WTC11 (cell line): Measurements from ENCODE around the gene GNPDA2. TPM values are rescaled to one million over a fixed set of nuclear protein-coding genes. Genes with fewer than 3 reads are reported as not detected.
A peak's percentile ranks its signal among the peaks of the same experiment; 100 is the strongest.

Experiments
- ATF1 ChIP-seq: sonication (generic); formaldehyde crosslinking; IDR thresholded peaks from 2 replicates; pipeline ENCODE4 v1.8.1; 2023; ENCODE audit warnings: mild to moderate bottlenecking, moderate library complexity, missing genetic modification reagents
- ATF6 ChIP-seq: sonication (generic); formaldehyde crosslinking; IDR thresholded peaks from 2 replicates; pipeline ENCODE4 v1.8.1; 2023; ENCODE audit warnings: mild to moderate bottlenecking, missing genetic modification reagents
- CREB1 ChIP-seq: sonication (generic); formaldehyde crosslinking; IDR thresholded peaks from 2 replicates; pipeline ENCODE4 v1.8.0; 2023; ENCODE audit warnings: mild to moderate bottlenecking, missing genetic modification reagents
- CREM ChIP-seq: sonication (generic); formaldehyde crosslinking; IDR thresholded peaks from 2 replicates; pipeline ENCODE4 v1.8.1; 2022; ENCODE audit warnings: mild to moderate bottlenecking, missing genetic modification reagents, moderate library complexity
- E2F1 ChIP-seq: sonication (generic); formaldehyde crosslinking; IDR thresholded peaks from 2 replicates; pipeline ENCODE4 v1.8.0; 2022; ENCODE audit warnings: mild to moderate bottlenecking, missing genetic modification reagents
- ETV6 ChIP-seq: sonication (generic); formaldehyde crosslinking; IDR thresholded peaks from 2 replicates; pipeline ENCODE4 v1.8.1; 2022; ENCODE audit warnings: mild to moderate bottlenecking, missing genetic modification reagents
- FOXK1 ChIP-seq: sonication (generic); formaldehyde crosslinking; IDR thresholded peaks from 2 replicates; pipeline ENCODE4 v1.8.0; 2022; ENCODE audit warnings: mild to moderate bottlenecking, moderate library complexity, missing genetic modification reagents
- JUN ChIP-seq: sonication (generic); formaldehyde crosslinking; IDR thresholded peaks from 2 replicates; pipeline ENCODE4 v1.8.0; 2023; ENCODE audit warnings: mild to moderate bottlenecking, missing genetic modification reagents
- KAT7 ChIP-seq: sonication (generic); formaldehyde crosslinking; IDR thresholded peaks from 2 replicates; pipeline ENCODE4 v1.8.1; 2023; ENCODE audit warnings: missing genetic modification reagents, mild to moderate bottlenecking, borderline replicate concordance
- PRDM15 ChIP-seq: sonication (generic); formaldehyde crosslinking; IDR thresholded peaks from 2 replicates; pipeline ENCODE4 v1.8.0; 2022; ENCODE audit warnings: missing genetic modification reagents
- RORB ChIP-seq: fragments of 250-450 bp; sonication (Bioruptor Pico); IDR thresholded peaks from 2 replicates; pipeline ENCODE4 v1.9.0; 2021; ENCODE audit warnings: mild to moderate bottlenecking
- SOX15 ChIP-seq: fragments of 250-450 bp; sonication (Bioruptor Pico); IDR thresholded peaks from 2 replicates; pipeline ENCODE4 v1.9.0; 2021; ENCODE audit warnings: mild to moderate bottlenecking
- TP53 ChIP-seq: sonication (generic); formaldehyde crosslinking; IDR thresholded peaks from 2 replicates; pipeline ENCODE4 v1.8.1; 2023; ENCODE audit warnings: mild to moderate bottlenecking, missing genetic modification reagents
- USF2 ChIP-seq: sonication (generic); formaldehyde crosslinking; IDR thresholded peaks from 2 replicates; pipeline ENCODE4 v1.8.1; 2023; ENCODE audit warnings: mild to moderate bottlenecking, missing genetic modification reagents, moderate library complexity
- ZNF121 ChIP-seq: sonication (generic); formaldehyde crosslinking; IDR thresholded peaks from 2 replicates; pipeline ENCODE4 v1.8.0; 2023; ENCODE audit warnings: missing genetic modification reagents
- ZNF281 ChIP-seq: sonication (generic); formaldehyde crosslinking; IDR thresholded peaks from 2 replicates; pipeline ENCODE4 v1.8.0; 2023; ENCODE audit warnings: mild to moderate bottlenecking, missing genetic modification reagents
- ZNF423 ChIP-seq: fragments of 250-450 bp; sonication (Bioruptor Pico); IDR thresholded peaks from 2 replicates; pipeline ENCODE4 v2.1.2; 2022; ENCODE audit warnings: mild to moderate bottlenecking, moderate library complexity
- ZNF512 ChIP-seq: sonication (generic); formaldehyde crosslinking; IDR thresholded peaks from 2 replicates; pipeline ENCODE4 v1.8.1; 2022; ENCODE audit warnings: missing genetic modification reagents, borderline replicate concordance
- ZNF671 ChIP-seq: fragments of 250-450 bp; sonication (Bioruptor Pico); IDR thresholded peaks from 2 replicates; pipeline ENCODE4 v1.8.0; 2021; ENCODE audit warnings: mild to moderate bottlenecking
- total RNA-seq: library from RNA; stranded (reverse); gene quantifications from 3 replicates; pipeline ENCODE4 v1.2.3, GENCODE V29; 2021
- TF ChIP-seq, protein P1 (sequence below): sonication (generic); formaldehyde crosslinking; IDR thresholded peaks from 2 replicates; pipeline ENCODE4 v1.8.0; 2023; ENCODE audit warnings: missing genetic modification reagents, mild to moderate bottlenecking, borderline replicate concordance
- TF ChIP-seq, protein P2 (sequence below): sonication (generic); formaldehyde crosslinking; IDR thresholded peaks from 2 replicates; pipeline ENCODE4 v1.8.0; 2022; ENCODE audit warnings: mild to moderate bottlenecking, missing genetic modification reagents

Gene GNPDA2
- total RNA-seq, 1 experiment from 2014 or later: 4.9 TPM

DNA sequence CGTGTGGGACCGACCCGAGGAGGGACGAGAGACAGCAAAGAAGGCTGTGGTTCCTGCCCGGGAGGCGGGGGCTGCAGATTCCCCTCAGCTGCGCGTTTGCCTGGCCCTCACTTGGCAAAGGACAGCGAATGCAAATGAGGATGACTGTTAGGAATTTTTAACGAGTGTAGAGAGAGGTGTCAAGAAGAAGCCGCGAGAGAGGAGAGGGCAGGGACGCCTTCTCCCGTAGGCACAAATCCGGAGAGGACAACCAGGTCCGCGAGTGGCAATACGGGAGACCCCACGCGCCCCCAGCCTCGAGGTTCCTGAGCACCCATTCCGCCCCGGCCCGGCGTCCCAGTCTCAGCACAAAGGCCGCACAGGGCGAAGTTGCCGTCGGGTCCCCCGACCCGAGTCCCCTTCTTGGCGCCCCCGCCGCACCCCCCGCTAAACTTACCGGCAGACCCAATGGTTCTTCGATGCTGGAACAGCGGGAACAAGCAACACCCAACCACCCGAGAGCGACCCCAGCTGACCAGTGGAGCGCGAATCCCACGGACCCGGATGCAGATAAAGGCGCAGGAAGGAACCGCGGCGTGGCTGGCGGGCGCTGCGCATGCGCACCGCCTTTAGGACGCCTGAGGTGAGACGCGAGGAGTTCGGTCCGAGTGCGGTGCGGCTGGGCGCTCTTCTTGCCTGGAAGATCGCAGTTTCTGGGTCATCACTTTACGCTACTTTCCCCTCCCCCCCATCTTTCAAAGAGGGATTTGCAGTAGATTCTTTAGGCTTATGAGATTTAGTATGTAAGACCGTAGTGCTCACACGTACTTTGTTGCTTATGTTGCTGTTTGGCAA lies at the start of gene GNPDA2 (continued):
- TF ChIP-seq, protein P1, sequence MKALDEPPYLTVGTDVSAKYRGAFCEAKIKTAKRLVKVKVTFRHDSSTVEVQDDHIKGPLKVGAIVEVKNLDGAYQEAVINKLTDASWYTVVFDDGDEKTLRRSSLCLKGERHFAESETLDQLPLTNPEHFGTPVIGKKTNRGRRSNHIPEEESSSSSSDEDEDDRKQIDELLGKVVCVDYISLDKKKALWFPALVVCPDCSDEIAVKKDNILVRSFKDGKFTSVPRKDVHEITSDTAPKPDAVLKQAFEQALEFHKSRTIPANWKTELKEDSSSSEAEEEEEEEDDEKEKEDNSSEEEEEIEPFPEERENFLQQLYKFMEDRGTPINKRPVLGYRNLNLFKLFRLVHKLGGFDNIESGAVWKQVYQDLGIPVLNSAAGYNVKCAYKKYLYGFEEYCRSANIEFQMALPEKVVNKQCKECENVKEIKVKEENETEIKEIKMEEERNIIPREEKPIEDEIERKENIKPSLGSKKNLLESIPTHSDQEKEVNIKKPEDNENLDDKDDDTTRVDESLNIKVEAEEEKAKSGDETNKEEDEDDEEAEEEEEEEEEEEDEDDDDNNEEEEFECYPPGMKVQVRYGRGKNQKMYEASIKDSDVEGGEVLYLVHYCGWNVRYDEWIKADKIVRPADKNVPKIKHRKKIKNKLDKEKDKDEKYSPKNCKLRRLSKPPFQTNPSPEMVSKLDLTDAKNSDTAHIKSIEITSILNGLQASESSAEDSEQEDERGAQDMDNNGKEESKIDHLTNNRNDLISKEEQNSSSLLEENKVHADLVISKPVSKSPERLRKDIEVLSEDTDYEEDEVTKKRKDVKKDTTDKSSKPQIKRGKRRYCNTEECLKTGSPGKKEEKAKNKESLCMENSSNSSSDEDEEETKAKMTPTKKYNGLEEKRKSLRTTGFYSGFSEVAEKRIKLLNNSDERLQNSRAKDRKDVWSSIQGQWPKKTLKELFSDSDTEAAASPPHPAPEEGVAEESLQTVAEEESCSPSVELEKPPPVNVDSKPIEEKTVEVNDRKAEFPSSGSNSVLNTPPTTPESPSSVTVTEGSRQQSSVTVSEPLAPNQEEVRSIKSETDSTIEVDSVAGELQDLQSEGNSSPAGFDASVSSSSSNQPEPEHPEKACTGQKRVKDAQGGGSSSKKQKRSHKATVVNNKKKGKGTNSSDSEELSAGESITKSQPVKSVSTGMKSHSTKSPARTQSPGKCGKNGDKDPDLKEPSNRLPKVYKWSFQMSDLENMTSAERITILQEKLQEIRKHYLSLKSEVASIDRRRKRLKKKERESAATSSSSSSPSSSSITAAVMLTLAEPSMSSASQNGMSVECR (CRISPR knock-in tag): no peak
- TF ChIP-seq ATF1 (CRISPR knock-in tag) (no peak), ZNF121 (CRISPR knock-in tag) (no peak), CREM (CRISPR knock-in tag) (0 out of 2 replicates have a peak, but pooled peaks have one; percentile 33), CREB1 (CRISPR knock-in tag) (0 out of 2 replicates have a peak, but pooled peaks have one; percentile 34), ZNF281 (CRISPR knock-in tag) (peak; percentile 43; the same call in 1 of the 2 replicates), SOX15 (no peak), E2F1 (CRISPR knock-in tag) (peak; percentile 90), ZNF512 (CRISPR knock-in tag) (0 out of 2 replicates have a peak, but pooled peaks have one; percentile 47), ZNF423 (CRISPR knock-in tag) (no peak), ZNF671 (CRISPR knock-in tag) (no peak), FOXK1 (CRISPR knock-in tag) (peak; percentile 77; the same call in 1 of the 2 replicates), RORB (CRISPR knock-in tag) (no peak), KAT7 (CRISPR knock-in tag) (peak; percentile 48; the same call in 1 of the 2 replicates), ATF6 (CRISPR knock-in tag) (no peak), JUN (CRISPR knock-in tag) (no peak), USF2 (CRISPR knock-in tag) (no peak), ETV6 (CRISPR knock-in tag) (peak; percentile 68; the same call in 1 of the 2 replicates), PRDM15 (CRISPR knock-in tag) (no peak; the same call in 1 of the 2 replicates), TP53 (no peak)
- TF ChIP-seq, protein P2, sequence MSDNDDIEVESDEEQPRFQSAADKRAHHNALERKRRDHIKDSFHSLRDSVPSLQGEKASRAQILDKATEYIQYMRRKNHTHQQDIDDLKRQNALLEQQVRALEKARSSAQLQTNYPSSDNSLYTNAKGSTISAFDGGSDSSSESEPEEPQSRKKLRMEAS (CRISPR knock-in tag): peak; percentile 90
